K562 (cell line): Measurements from ENCODE around the gene GYS1. TPM values are rescaled to one million over a fixed set of nuclear protein-coding genes. Genes with fewer than 3 reads are reported as not detected.
"Not testable (repeated sequence)": the region's sequence is repeated elsewhere in the genome, so short reads cannot be mapped to it uniquely, and the experiment has no call there.

ENCODE experiments used
- ATF1 ChIP-seq, 2 experiments: fragments of 450-650 bp in 1 of 2; IDR thresholded peaks; 2 replicates each; pipeline ENCODE4 v1.6.1; 2016; ENCODE audit warnings: missing compliant biosample characterization in 1 of 2, missing genetic modification characterization in 1 of 2
- CC2D1A ChIP-seq: fragments of 450-650 bp; IDR thresholded peaks from 2 replicates; pipeline ENCODE4 v1.6.1; 2017; ENCODE audit warnings: mild to moderate bottlenecking
- CTCFL ChIP-seq: IDR thresholded peaks from 2 replicates; pipeline ENCODE4 v1.6.1; 2011; ENCODE audit warnings: borderline replicate concordance, low read depth, mild to moderate bottlenecking, moderate library complexity, low read length; ENCODE audit not compliant: insufficient read depth, poor library complexity, severe bottlenecking
- CXXC5 ChIP-seq: fragments of 250-450 bp; sonication (Bioruptor Pico); IDR thresholded peaks from 2 replicates; pipeline ENCODE4 v1.8.0; 2022; ENCODE audit warnings: inconsistent platforms, mild to moderate bottlenecking, moderate library complexity
- GTF3C2 ChIP-seq: IDR thresholded peaks from 3 replicates; pipeline ENCODE4 v1.6.1; 2011; ENCODE audit warnings: borderline replicate concordance, mild to moderate bottlenecking, moderate library complexity; ENCODE audit not compliant: insufficient read length; ENCODE audit errors: extremely low read depth
- HINFP ChIP-seq: fragments of 450-650 bp; conservative IDR thresholded peaks from 2 replicates; pipeline ENCODE4 v1.6.1; 2016; ENCODE audit warnings: missing genetic modification characterization, low read depth, mild to moderate bottlenecking, control low read depth, missing compliant biosample characterization
- JUN ChIP-seq, 2 experiments: sonication (generic) in 1 of 2; formaldehyde crosslinking in 1 of 2; IDR thresholded peaks; 2 replicates each; pipeline versions ENCODE4 v1.6.1 to v1.8.0; 2012 to 2022; ENCODE audit warnings: borderline replicate concordance in 2 of 2, mild to moderate bottlenecking in 2 of 2, improper control_type of control experiment in 1 of 2, low read depth in 1 of 2, low read length in 1 of 2, missing genetic modification reagents in 1 of 2
- KDM1A ChIP-seq, 2 experiments: fragments of 450-650 bp; IDR thresholded peaks; 2 replicates each; pipeline ENCODE4 v1.6.1; 2016; ENCODE audit warnings: mild to moderate bottlenecking in 2 of 2
- KLF16 ChIP-seq: IDR thresholded peaks from 2 replicates; pipeline ENCODE4 v1.6.1; 2016; ENCODE audit warnings: antibody characterized with exemption
- L3MBTL2 ChIP-seq: fragments of 450-650 bp; IDR thresholded peaks from 2 replicates; pipeline ENCODE4 v1.6.1; 2016; ENCODE audit warnings: mild to moderate bottlenecking, moderate library complexity
- LEF1 ChIP-seq: fragments of 450-650 bp; IDR thresholded peaks from 2 replicates; pipeline ENCODE4 v1.6.1; 2016; ENCODE audit warnings: mild to moderate bottlenecking
- MBD2 ChIP-seq: sonication (generic); IDR thresholded peaks from 2 replicates; pipeline ENCODE4 v1.6.1; 2016; ENCODE audit warnings: low read depth, borderline replicate concordance
- MYC ChIP-seq, 2 experiments: fragments of 250-450 bp in 1 of 2; sonication (Bioruptor Pico) in 1 of 2; IDR thresholded peaks; 2 replicates each; pipeline versions ENCODE4 v1.5.1 to v1.6.1; 2012 to 2021; ENCODE audit warnings: low read depth in 2 of 2, borderline replicate concordance in 1 of 2, improper control_type of control experiment in 1 of 2, low read length in 1 of 2, mild to moderate bottlenecking in 1 of 2, moderate library complexity in 1 of 2
- PKNOX1 ChIP-seq: fragments of 450-650 bp; IDR thresholded peaks from 2 replicates; pipeline ENCODE4 v1.6.1; 2016
- YY1 ChIP-seq, 3 experiments: IDR thresholded peaks; 2 replicates each; pipeline ENCODE4 v1.6.1; 2011; ENCODE audit warnings: low read length in 2 of 3, mild to moderate bottlenecking in 2 of 3, moderate library complexity in 2 of 3, borderline replicate concordance in 1 of 3, control low read depth in 1 of 3, low read depth in 1 of 3; ENCODE audit not compliant: insufficient read depth in 3 of 3, insufficient replicate concordance in 2 of 3, control insufficient read depth in 1 of 3, insufficient read length in 1 of 3; ENCODE audit errors: extremely low read depth in 1 of 3
- ZBTB12 ChIP-seq: fragments of 250-450 bp; sonication (Bioruptor Pico); IDR thresholded peaks from 2 replicates; pipeline ENCODE4 v1.4.0; 2020
- polyA plus RNA-seq, 8 experiments: library from polyadenylated mRNA; depleted of rRNA in 4 of 8; stranded (reverse) in 5 of 8; unstranded in 3 of 8; fragments of >200 nt; fragmentation: Nextera tagmentation in 2 of 8; fragmentation: Illumina TruSeq in 1 of 8; extraction: Ambion mirVana in 2 of 8; extraction: Trizol in 1 of 8; gene quantifications; 2 replicates each; pipeline versions ENCODE4 v1.2.1 to v1.2.3, GENCODE V29; 2011 to 2014; ENCODE audit warnings: inconsistent platforms in 1 of 8, missing spikeins in 1 of 8
- total RNA-seq, 7 experiments: library from RNA; depleted of rRNA in 6 of 7; stranded (reverse); fragments of >200 nt in 6 of 7; fragmentation: Illumina TruSeq in 2 of 7; extraction: Trizol in 2 of 7; gene quantifications; 2 replicates each; pipeline versions ENCODE4 v1.2.1 to v1.2.3, GENCODE V29; 2011 to 2021; ENCODE audit warnings: low replicate concordance in 1 of 7

GYS1 gene
- total and polyA plus RNA-seq, 9 of the 15 experiments (the other 6 are each of a cell fraction or from before 2014, with no cell fraction given): 1.9 to 31.1 (median 15.2) TPM

GRCh38 chr19:49036815-49037214, 43.7 kb upstream of the GYS1 start, which contains the start of gene CGB1 (continued):
- TF ChIP-seq HINFP (tag) (0 out of 2 replicates have a peak, but pooled peaks have one; percentile 46), GTF3C2 (peak; percentile 17), CTCFL (peak; percentile 57), MYC (IDR thresholded peaks at IDR 0.05; ENCODE audit: low read depth, low read length) (0 out of 2 replicates have a peak, but pooled peaks have one; percentile 18), LEF1 (peak; percentile 99), KDM1A (IDR thresholded peaks at IDR 0.05) (peak; percentile 84 to 93), CXXC5 (peak; percentile 90), MBD2 (peak; percentile 53; the same call in 1 of the 2 replicates), L3MBTL2 (peak; percentile 29; the same call in 1 of the 2 replicates), PKNOX1 (0 out of 2 replicates have a peak, but pooled peaks have one; percentile 10), KLF16 (0 out of 2 replicates have a peak, but pooled peaks have one; percentile 36), ATF1 (CRISPR knock-in tag; IDR thresholded peaks at IDR 0.05) (peak; percentile 52; the same call in 1 of the 2 replicates), ATF1 (tag; IDR thresholded peaks at IDR 0.05) (peak; percentile 95), CC2D1A (peak; percentile 30; the same call in 1 of the 2 replicates), ZBTB12 (CRISPR knock-in tag) (peak; percentile 68), YY1 (IDR thresholded peaks at IDR 0.05; ENCODE audit: borderline replicate concordance in 1 of 3, control insufficient read depth in 1 of 3, extremely low read depth in 1 of 3, insufficient read depth in 3 of 3, insufficient read length in 1 of 3, insufficient replicate concordance in 2 of 3, low read depth in 1 of 3, low read length in 2 of 3) (peak in 1 of 3 experiments; percentile 26), JUN (IDR thresholded peaks at IDR 0.05; ENCODE audit: borderline replicate concordance, low read depth, low read length) (peak; percentile 8; the same call in 1 of the 2 replicates)
- TF ChIP-seq MYC (CRISPR knock-in tag; IDR thresholded peaks at IDR 0.05; ENCODE audit: borderline replicate concordance, low read depth); JUN (CRISPR knock-in tag; IDR thresholded peaks at IDR 0.05; ENCODE audit: borderline replicate concordance): not testable (repeated sequence)
